B cell (primary cell): ENCODE results near the gene KCNJ1.

Source experiments
- EZH2 ChIP-seq: IDR thresholded peaks from 2 replicates; pipeline ENCODE4 v1.6.1; 2012; ENCODE audit warnings: borderline replicate concordance, low read depth, mild to moderate bottlenecking, moderate library complexity, low read length; ENCODE audit not compliant: insufficient read depth, poor library complexity, severe bottlenecking
- TF ChIP-seq, protein P1 (sequence below): fragments of 200-600 bp; IDR thresholded peaks from one replicate; pipeline ENCODE4 v1.8.0; 2022; ENCODE audit warnings: antibody characterized with exemption, mild to moderate bottlenecking

DNA sequence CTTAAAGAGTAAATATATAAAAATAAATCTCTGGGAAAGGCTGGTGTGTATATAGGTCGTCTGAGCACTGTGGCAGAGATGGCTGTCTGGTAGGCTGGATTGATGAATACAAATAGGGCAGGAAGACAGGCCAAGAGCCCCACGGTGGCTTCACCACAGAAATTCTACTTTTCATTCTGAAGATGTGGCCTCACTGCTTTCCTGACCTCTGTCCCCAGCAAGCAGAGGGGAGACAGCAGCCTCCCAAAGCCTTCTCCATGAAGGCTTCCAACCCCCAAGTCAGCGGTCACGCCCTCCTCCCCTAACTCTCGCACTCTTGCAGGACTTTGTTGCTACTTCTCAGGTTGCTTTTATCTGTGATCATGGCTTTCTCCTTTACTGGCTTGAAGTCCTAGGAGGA is 10.6 kb upstream of the KCNJ1 start:
- TF ChIP-seq, protein P1, sequence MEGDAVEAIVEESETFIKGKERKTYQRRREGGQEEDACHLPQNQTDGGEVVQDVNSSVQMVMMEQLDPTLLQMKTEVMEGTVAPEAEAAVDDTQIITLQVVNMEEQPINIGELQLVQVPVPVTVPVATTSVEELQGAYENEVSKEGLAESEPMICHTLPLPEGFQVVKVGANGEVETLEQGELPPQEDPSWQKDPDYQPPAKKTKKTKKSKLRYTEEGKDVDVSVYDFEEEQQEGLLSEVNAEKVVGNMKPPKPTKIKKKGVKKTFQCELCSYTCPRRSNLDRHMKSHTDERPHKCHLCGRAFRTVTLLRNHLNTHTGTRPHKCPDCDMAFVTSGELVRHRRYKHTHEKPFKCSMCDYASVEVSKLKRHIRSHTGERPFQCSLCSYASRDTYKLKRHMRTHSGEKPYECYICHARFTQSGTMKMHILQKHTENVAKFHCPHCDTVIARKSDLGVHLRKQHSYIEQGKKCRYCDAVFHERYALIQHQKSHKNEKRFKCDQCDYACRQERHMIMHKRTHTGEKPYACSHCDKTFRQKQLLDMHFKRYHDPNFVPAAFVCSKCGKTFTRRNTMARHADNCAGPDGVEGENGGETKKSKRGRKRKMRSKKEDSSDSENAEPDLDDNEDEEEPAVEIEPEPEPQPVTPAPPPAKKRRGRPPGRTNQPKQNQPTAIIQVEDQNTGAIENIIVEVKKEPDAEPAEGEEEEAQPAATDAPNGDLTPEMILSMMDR = no peak
- TF ChIP-seq EZH2 = no peak
